HCT116 (cell line): ENCODE data around the gene PITRM1. TPM values are rescaled to one million over a fixed set of nuclear protein-coding genes. Genes with fewer than 3 reads are reported as not detected.

Experiments used
- ATAC-seq: fragments of 200-7000 bp; cut with Tn5 transposase; 2 replicates; pipeline ENCODE4 v1.9.1; 2020; ENCODE audit warnings: mild to moderate bottlenecking, moderate library complexity
- BruUV-seq: library from RNA; stranded (reverse); fragments of 400-500 nt; replicated peaks from 2 replicates; lab custom pipeline; 2021; lab: Mats Ljungman, UMichigan
- CTCF ChIA-PET: fragments of 300-600 bp; sonication (Branson Sonifier 250); formaldehyde crosslinking; loops from one replicate; lab custom pipeline; 2021; ENCODE audit warnings: antibody characterized with exemption; lab: Charles Lee
- POLR2A ChIA-PET: fragments of 300-600, 350-600 bp; sonication (Branson Sonifier 250); formaldehyde crosslinking; loops from one replicate; lab custom pipeline; 2021; ENCODE audit warnings: antibody characterized with exemption; lab: Charles Lee
- RAD21 ChIA-PET, 2 experiments: fragments of 300-600 bp; sonication (Branson Sonifier 250); formaldehyde crosslinking; loops; one replicate each; lab custom pipeline; 2023; ENCODE audit warnings: low total read pairs in 2 of 2; ENCODE audit not compliant: uncharacterized antibody in 2 of 2, unreplicated experiment in 2 of 2, low non-redundant PET in 1 of 2; lab: Charles Lee
- DNase-seq: peaks from one replicate; pipeline ENCODE4 v3.0.0-alpha.2; 2010; ENCODE audit warnings: low read depth, low spot score
- H2AFZ ChIP-seq: fragments of 200-600 bp; shearing (Covaris generic), sonication (generic); 2 replicates; pipeline ENCODE4 v1.6.1; 2017; ENCODE audit warnings: low read depth, mixed run types, mixed read lengths, antibody characterized with exemption, low read length; ENCODE audit not compliant: poor library complexity, severe bottlenecking
- H3K27ac ChIP-seq: 2 replicates; pipeline ENCODE4 v1.5.1; 2012; ENCODE audit warnings: low read depth, low read length
- H3K27me3 ChIP-seq: fragments of 200-600 bp; sonication (generic); 2 replicates; pipeline ENCODE4 v1.6.1; 2016; ENCODE audit warnings: mixed run types, low read length, mixed read lengths; ENCODE audit not compliant: insufficient read depth
- H3K36me3 ChIP-seq, 2 experiments: fragments of 200-500 bp in 1 of 2; fragments of 200-600 bp in 1 of 2; sonication (Bioruptor generic) in 1 of 2; sonication (generic) in 1 of 2; 2 replicates each; pipeline versions ENCODE4 v1.5.1 to v1.6.1; 2014 to 2016; ENCODE audit warnings: low read length in 2 of 2, inconsistent platforms in 1 of 2, mixed read lengths in 1 of 2, mixed run types in 1 of 2; ENCODE audit not compliant: insufficient read depth in 2 of 2, control insufficient read depth in 1 of 2
- H3K4me1 ChIP-seq, 2 experiments: fragments of 200-600 bp in 1 of 2; sonication (generic) in 1 of 2; 2 replicates each; pipeline versions ENCODE4 v1.5.1 to v1.6.1; 2012 to 2017; ENCODE audit warnings: low read length in 2 of 2, inconsistent platforms in 1 of 2, mild to moderate bottlenecking in 1 of 2, mixed read lengths in 1 of 2, mixed run types in 1 of 2, moderate library complexity in 1 of 2; ENCODE audit not compliant: insufficient read depth in 2 of 2, control insufficient read depth in 1 of 2
- H3K4me2 ChIP-seq: fragments of 200-600 bp; sonication (generic); 2 replicates; pipeline ENCODE4 v1.6.1; 2017; ENCODE audit warnings: mixed run types, low read length, mixed read lengths
- H3K4me3 ChIP-seq, 2 experiments: fragments of 200-600 bp in 1 of 2; sonication (generic) in 1 of 2; replicated peaks in 1 of 2; 2 replicates each; pipeline ENCODE4 v1.5.1; 2011 to 2016; ENCODE audit warnings: low read length in 2 of 2, control low read depth in 1 of 2, low read depth in 1 of 2, mild to moderate bottlenecking in 1 of 2, mixed read lengths in 1 of 2, mixed run types in 1 of 2
- H3K79me2 ChIP-seq: fragments of 200-600 bp; sonication (generic); 2 replicates; pipeline ENCODE4 v1.6.1; 2017; ENCODE audit warnings: mild to moderate bottlenecking, mixed run types, low read length, moderate library complexity, mixed read lengths; ENCODE audit not compliant: insufficient read depth
- H3K9ac ChIP-seq: fragments of 200-600 bp; sonication (generic); 2 replicates; pipeline ENCODE4 v1.6.1; 2016; ENCODE audit warnings: low read length, mixed read lengths
- H3K9me2 ChIP-seq: fragments of 200-600 bp; sonication (generic), shearing (Covaris generic); 2 replicates; pipeline ENCODE4 v1.6.1; 2017; ENCODE audit warnings: mixed run types, mild to moderate bottlenecking, moderate library complexity; ENCODE audit not compliant: insufficient read depth
- H3K9me3 ChIP-seq, 2 experiments: fragments of 200-500 bp in 1 of 2; fragments of 200-600 bp in 1 of 2; sonication (Bioruptor generic) in 1 of 2; sonication (generic) in 1 of 2; 2 replicates each; pipeline ENCODE4 v1.6.1; 2014 to 2017; ENCODE audit warnings: low read length in 2 of 2, mixed read lengths in 2 of 2, inconsistent platforms in 1 of 2, low read depth in 1 of 2, mild to moderate bottlenecking in 1 of 2, mixed run types in 1 of 2, moderate library complexity in 1 of 2; ENCODE audit not compliant: control insufficient read depth in 1 of 2, insufficient read depth in 1 of 2
- H4K20me1 ChIP-seq: fragments of 200-600 bp; sonication (generic), shearing (Covaris generic); 2 replicates; pipeline ENCODE4 v1.6.1; 2017; ENCODE audit warnings: mixed run types, mild to moderate bottlenecking, moderate library complexity; ENCODE audit not compliant: insufficient read depth
- ATF3 ChIP-seq: IDR thresholded peaks from 2 replicates; pipeline ENCODE4 v1.6.1; 2012
- CBX3 ChIP-seq: IDR thresholded peaks from 2 replicates; pipeline ENCODE4 v1.6.1; 2012; ENCODE audit warnings: low read depth
- CEBPB ChIP-seq: IDR thresholded peaks from 2 replicates; pipeline ENCODE4 v1.6.1; 2012; ENCODE audit warnings: low read depth
- CTCF ChIP-seq, 3 experiments: fragments of 200-600 bp in 1 of 3; sonication (generic) in 1 of 3; IDR thresholded peaks in 2 of 3; conservative IDR thresholded peaks in 1 of 3; 2 replicates each; pipeline ENCODE4 v1.5.1; 2012 to 2017; ENCODE audit warnings: low read depth in 2 of 3, low read length in 2 of 3, antibody characterized with exemption in 1 of 3, borderline replicate concordance in 1 of 3, control low read depth in 1 of 3, mild to moderate bottlenecking in 1 of 3, mixed read lengths in 1 of 3, mixed run types in 1 of 3, moderate library complexity in 1 of 3; ENCODE audit not compliant: insufficient read depth in 1 of 3
- EGR1 ChIP-seq: IDR thresholded peaks from 2 replicates; pipeline ENCODE4 v1.6.1; 2012; ENCODE audit warnings: low read depth
- EZH2 ChIP-seq: fragments of 200-600 bp; sonication (generic); IDR thresholded peaks from 2 replicates; pipeline ENCODE4 v1.6.1; 2017; ENCODE audit warnings: antibody characterized with exemption, mixed run types
- EZH2phosphoT487 ChIP-seq: fragments of 200-600 bp; IDR thresholded peaks from 2 replicates; pipeline ENCODE4 v1.6.1; 2018; ENCODE audit warnings: antibody characterized with exemption, borderline replicate concordance
- SRF ChIP-seq: IDR thresholded peaks from 2 replicates; pipeline ENCODE4 v1.6.1; 2012; ENCODE audit warnings: low read depth
- YY1 ChIP-seq: IDR thresholded peaks from 2 replicates; pipeline ENCODE4 v1.6.1; 2011; ENCODE audit warnings: low read length, low read depth, moderate library complexity, mild to moderate bottlenecking; ENCODE audit not compliant: insufficient replicate concordance; ENCODE audit errors: extremely low read depth
- ZFX ChIP-seq: fragments of 450-650 bp; IDR thresholded peaks from 2 replicates; pipeline ENCODE4 v1.6.1; 2017
- ZNF274 ChIP-seq: fragments of 200-500 bp; sonication (Bioruptor generic); IDR thresholded peaks from 2 replicates; pipeline ENCODE4 v1.6.1; 2014; ENCODE audit warnings: mild to moderate bottlenecking, low read depth, low read length, inconsistent platforms
- intact Hi-C: fragments of 100-400 bp; cut with micrococcal nuclease; formaldehyde crosslinking; loops from 2 replicates; pipeline ENCODE4 v1.10.0; 2022
- total RNA-seq: library from RNA; stranded (reverse); gene quantifications from one replicate; pipeline ENCODE4 v1.2.1, GENCODE V29; 2021; ENCODE audit not compliant: unreplicated experiment

The PITRM1 gene
- total RNA-seq, 1 experiment from 2014 or later: 59.5 TPM

- RAD21 ChIA-PET: no interaction called here
- BruUV-seq: no TSS peak
- H2AFZ ChIP-seq: no peak overlapping the region
- no peak overlapping the region for H3K4me3 ChIP-seq
- intact Hi-C loops: no loop called here
- TF ChIP-seq CEBPB: no peak
- peak in 2 of 3 experiments; percentile 69 to 71; a peak in 4 of 6 replicates for TF ChIP-seq CTCF (IDR thresholded peaks at IDR 0.05 in 2 of 3, conservative IDR thresholded peaks at IDR 0.05 in 1 of 3; ENCODE audit: borderline replicate concordance in 1 of 3, insufficient read depth in 1 of 3, low read depth in 2 of 3, low read length in 2 of 3)
- TF ChIP-seq YY1: no peak
- TF ChIP-seq EGR1: no peak
- TF ChIP-seq, all 23 proteins: peak for 1
- Histone ChIP-seq H3K36me3 (peaks cover 44 to 66% of the 10 kb centered on the region in 2 experiments), H3K4me1 (no peaks in the 10 kb centered on the region), H3K4me2 (no peak overlapping the region), H3K9me3 (no peaks in the 10 kb centered on the region), H3K27ac (no peak overlapping the region), H3K27me3 (no peaks in the 10 kb centered on the region), H3K9ac (no peak overlapping the region), H3K79me2 (peaks cover 19% of the 10 kb centered on the region), H3K9me2 (no peaks in the 10 kb centered on the region), H4K20me1 (no peaks in the 10 kb centered on the region)
- ChIA-PET POLR2A (no interaction called here), CTCF (no interaction called here)
- DNase-seq: no peak
- ATAC-seq: peak; percentile 74
Observed at GRCh38 chr10:3119796-3120459, 52.7 kb downstream of the PITRM1 start.

GRCh38 chr10:3118641-3119091 lies 53.9 kb downstream of the PITRM1 start:
- no peak overlapping the region for H3K4me2 ChIP-seq
- ChIA-PET POLR2A (no interaction called here), RAD21 (no interaction called here), CTCF (no interaction called here)
- no peak overlapping the region for H3K27ac ChIP-seq
- H3K9me3 ChIP-seq: no peaks in the 10 kb centered on the region
- no peaks in the 10 kb centered on the region for H3K9me2 ChIP-seq
- no peak overlapping the region for H3K9ac ChIP-seq
- no peak for DNase-seq
- no peak overlapping the region for H2AFZ ChIP-seq
- H3K4me3 ChIP-seq: no peak overlapping the region
- peaks cover 43 to 67% of the 10 kb centered on the region in 2 experiments for H3K36me3 ChIP-seq
- BruUV-seq: no TSS peak
- H3K79me2 ChIP-seq: peaks cover 20% of the 10 kb centered on the region
- intact Hi-C loops: no loop called here
- TF ChIP-seq SRF (no peak), EZH2 (no peak), CBX3 (no peak), ZFX (no peak), ATF3 (no peak), ZNF274 (no peak), EZH2phosphoT487 (no peak)
- no peak for ATAC-seq
- no peaks in the 10 kb centered on the region for H3K4me1 ChIP-seq
- no peaks in the 10 kb centered on the region for H3K27me3 ChIP-seq
- H4K20me1 ChIP-seq: no peaks in the 10 kb centered on the region
